ENCODE data around the gene WSB2.
A peak's percentile ranks its signal among the peaks of the same experiment; 100 is the strongest.
"Not testable (repeated sequence)": the region's sequence is repeated elsewhere in the genome, so short reads cannot be mapped to it uniquely, and the experiment has no call there.

Gene WSB2

GRCh38 chr12:118061011-118061872 lies at the start of gene WSB2:
Gene WSB2, minus strand, starts transcription at chr12:118061179. Its CDS starts 131 bp downstream, at chr12:118061048.
- peak in 1 of 2 experiments; percentile 45 for DNase-seq

- no peak for DNase-seq
Measured at GRCh38 chr12:118109088-118109487, 48.1 kb upstream of the WSB2 start.

- DNase-seq: no peak
Measured at GRCh38 chr12:118107694-118108093, 46.7 kb upstream of the WSB2 start.

- no peak for DNase-seq
Measured at GRCh38 chr12:118107011-118107410, 46.0 kb upstream of the WSB2 start.

- DNase-seq: peak; percentile 31 to 65
Measured at GRCh38 chr12:118103601-118104382, 42.8 kb upstream of the WSB2 start, which contains the start of gene VSIG10. Gene VSIG10, minus strand, starts transcription at chr12:118104011. Its CDS starts 340 bp downstream, at chr12:118103671.

GRCh38 chr12:118103201-118103600 lies 42.2 kb upstream of the WSB2 start:
- no peak for DNase-seq

GRCh38 chr12:118102609-118103008 lies 41.6 kb upstream of the WSB2 start:
- no peak for DNase-seq

- no peak for DNase-seq
Measured at GRCh38 chr12:118102070-118102469, 41.1 kb upstream of the WSB2 start.

- DNase-seq: no peak
Measured at GRCh38 chr12:118101051-118101450, 40.1 kb upstream of the WSB2 start.

GRCh38 chr12:118098911-118099671 lies 38.1 kb upstream of the WSB2 start:
- no peak for DNase-seq

- DNase-seq: no peak
Measured at GRCh38 chr12:118098401-118098800, 37.4 kb upstream of the WSB2 start.

- no peak for DNase-seq
Measured at GRCh38 chr12:118094039-118094438, 33.1 kb upstream of the WSB2 start.

GRCh38 chr12:118089782-118090181 lies 28.8 kb upstream of the WSB2 start:
- DNase-seq: no peak

GRCh38 chr12:118082161-118082560 lies 21.2 kb upstream of the WSB2 start:
- no peak for DNase-seq

GRCh38 chr12:118081521-118081920 lies 20.5 kb upstream of the WSB2 start:
- DNase-seq: not testable (repeated sequence)

- no peak for DNase-seq
Measured at GRCh38 chr12:118073768-118074167, 12.8 kb upstream of the WSB2 start.

GRCh38 chr12:118070650-118071049 lies 9.7 kb upstream of the WSB2 start:
- DNase-seq: no peak

- no peak for DNase-seq
Measured at GRCh38 chr12:118068445-118068844, 7.5 kb upstream of the WSB2 start.

- no peak for DNase-seq
Measured at GRCh38 chr12:118065380-118065779, 4.4 kb upstream of the WSB2 start.

- DNase-seq: no peak
Measured at GRCh38 chr12:118064608-118065007, 3.6 kb upstream of the WSB2 start.

- DNase-seq: no peak
Measured at GRCh38 chr12:118063576-118064391, 2.8 kb upstream of the WSB2 start.

Data from NCI-H1930 (cell line).